M059J (cell line): Measurements from ENCODE around the gene CAT. TPM values are rescaled to one million over a fixed set of nuclear protein-coding genes. Genes with fewer than 3 reads are reported as not detected.

Source experiments
- DNase-seq: peaks from one replicate; pipeline ENCODE4 v3.0.0-alpha.2; 2012; ENCODE audit warnings: low read depth
- total RNA-seq: library from RNA; depleted of rRNA; stranded (reverse); fragments of >200 nt; shearing (Covaris generic); gene quantifications from 2 replicates; pipeline ENCODE4 v1.2.3, GENCODE V29; 2014

CAT gene
- total RNA-seq, 1 experiment from 2014 or later: 121 TPM

- DNase-seq: peak; percentile 31
Observed at GRCh38 chr11:34495239-34495723, 56.5 kb downstream of the CAT start.

GRCh38 chr11:34495724-34496377 lies 57.1 kb downstream of the CAT start:
- peak; percentile 86 for DNase-seq

- DNase-seq: peak; percentile 82
Observed at GRCh38 chr11:34499719-34500500, 61.2 kb downstream of the CAT start.

GRCh38 chr11:34501500-34501899 lies 62.8 kb downstream of the CAT start:
- peak; percentile 97 for DNase-seq

- peak; percentile 87 for DNase-seq
Observed at GRCh38 chr11:34501949-34502348, 63.2 kb downstream of the CAT start.

GRCh38 chr11:34502949-34503348 lies 64.2 kb downstream of the CAT start:
- DNase-seq: peak; percentile 68

- DNase-seq: no peak
Observed at GRCh38 chr11:34505874-34506273, 67.1 kb downstream of the CAT start.

GRCh38 chr11:34507156-34507555 lies 68.4 kb downstream of the CAT start:
- DNase-seq: no peak

- no peak for DNase-seq
Observed at GRCh38 chr11:34507610-34508009, 68.9 kb downstream of the CAT start.

- DNase-seq: no peak
Observed at GRCh38 chr11:34508524-34508923, 69.8 kb downstream of the CAT start.

- DNase-seq: no peak
Observed at GRCh38 chr11:34509336-34509876, 70.7 kb downstream of the CAT start.

GRCh38 chr11:34510218-34510617 lies 71.5 kb downstream of the CAT start:
- no peak for DNase-seq

- DNase-seq: no peak
Observed at GRCh38 chr11:34510673-34511072, 71.9 kb downstream of the CAT start.

GRCh38 chr11:34512840-34513681 lies 74.3 kb downstream of the CAT start:
- peak; percentile 50 for DNase-seq

- no peak for DNase-seq
Observed at GRCh38 chr11:34513682-34514449, 75.1 kb downstream of the CAT start, which contains the start of gene ELF5. TSS of gene ELF5 (minus strand) at chr11:34513794. CDS start at chr11:34505749, 8,045 bp downstream.

- DNase-seq: no peak
Observed at GRCh38 chr11:34514597-34514996, 75.9 kb downstream of the CAT start.

- no peak for DNase-seq
Observed at GRCh38 chr11:34516247-34517040, 77.7 kb downstream of the CAT start.

- peak; percentile 10 for DNase-seq
Observed at GRCh38 chr11:34519595-34520235, 81.0 kb downstream of the CAT start.

GRCh38 chr11:34521265-34521664 lies 82.5 kb downstream of the CAT start:
- no peak for DNase-seq
